ENCODE measurements around the gene NEK5.

DNA sequence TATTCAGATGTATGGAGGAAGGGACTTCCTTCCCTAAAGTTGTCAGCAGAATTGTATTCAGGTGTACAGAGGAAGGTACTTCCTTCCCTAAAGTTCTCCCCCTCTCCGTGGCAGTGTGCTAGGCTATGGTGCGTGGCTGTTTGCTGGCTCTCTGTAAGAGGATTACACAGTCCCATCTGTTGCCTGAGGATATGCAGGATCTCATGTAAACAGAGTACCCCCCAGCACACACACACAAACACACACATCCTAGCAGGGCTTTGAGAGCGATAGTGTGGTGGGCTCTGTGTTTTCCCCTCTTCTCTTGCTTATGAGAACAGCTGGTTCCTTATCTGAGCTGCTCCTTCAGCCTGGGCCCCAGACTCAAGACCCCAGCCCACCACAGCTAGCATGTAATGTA is 10.3 kb downstream of the NEK5 start:
- TF ChIP-seq EZH2 (IDR thresholded peaks at IDR 0.05; ENCODE audit: borderline replicate concordance) (no peak), EZH2phosphoT487 (IDR thresholded peaks at IDR 0.05; ENCODE audit: low read depth, severe bottlenecking, unreplicated experiment) (no peak)
- TF ChIP-seq, protein P1, sequence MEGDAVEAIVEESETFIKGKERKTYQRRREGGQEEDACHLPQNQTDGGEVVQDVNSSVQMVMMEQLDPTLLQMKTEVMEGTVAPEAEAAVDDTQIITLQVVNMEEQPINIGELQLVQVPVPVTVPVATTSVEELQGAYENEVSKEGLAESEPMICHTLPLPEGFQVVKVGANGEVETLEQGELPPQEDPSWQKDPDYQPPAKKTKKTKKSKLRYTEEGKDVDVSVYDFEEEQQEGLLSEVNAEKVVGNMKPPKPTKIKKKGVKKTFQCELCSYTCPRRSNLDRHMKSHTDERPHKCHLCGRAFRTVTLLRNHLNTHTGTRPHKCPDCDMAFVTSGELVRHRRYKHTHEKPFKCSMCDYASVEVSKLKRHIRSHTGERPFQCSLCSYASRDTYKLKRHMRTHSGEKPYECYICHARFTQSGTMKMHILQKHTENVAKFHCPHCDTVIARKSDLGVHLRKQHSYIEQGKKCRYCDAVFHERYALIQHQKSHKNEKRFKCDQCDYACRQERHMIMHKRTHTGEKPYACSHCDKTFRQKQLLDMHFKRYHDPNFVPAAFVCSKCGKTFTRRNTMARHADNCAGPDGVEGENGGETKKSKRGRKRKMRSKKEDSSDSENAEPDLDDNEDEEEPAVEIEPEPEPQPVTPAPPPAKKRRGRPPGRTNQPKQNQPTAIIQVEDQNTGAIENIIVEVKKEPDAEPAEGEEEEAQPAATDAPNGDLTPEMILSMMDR (IDR thresholded peaks at IDR 0.05; ENCODE audit: poor library complexity), result no peak

Data from hepatocyte (in vitro differentiated cells).